ENCODE measurements around the gene PPP2R2C.

Gene PPP2R2C

DNA sequence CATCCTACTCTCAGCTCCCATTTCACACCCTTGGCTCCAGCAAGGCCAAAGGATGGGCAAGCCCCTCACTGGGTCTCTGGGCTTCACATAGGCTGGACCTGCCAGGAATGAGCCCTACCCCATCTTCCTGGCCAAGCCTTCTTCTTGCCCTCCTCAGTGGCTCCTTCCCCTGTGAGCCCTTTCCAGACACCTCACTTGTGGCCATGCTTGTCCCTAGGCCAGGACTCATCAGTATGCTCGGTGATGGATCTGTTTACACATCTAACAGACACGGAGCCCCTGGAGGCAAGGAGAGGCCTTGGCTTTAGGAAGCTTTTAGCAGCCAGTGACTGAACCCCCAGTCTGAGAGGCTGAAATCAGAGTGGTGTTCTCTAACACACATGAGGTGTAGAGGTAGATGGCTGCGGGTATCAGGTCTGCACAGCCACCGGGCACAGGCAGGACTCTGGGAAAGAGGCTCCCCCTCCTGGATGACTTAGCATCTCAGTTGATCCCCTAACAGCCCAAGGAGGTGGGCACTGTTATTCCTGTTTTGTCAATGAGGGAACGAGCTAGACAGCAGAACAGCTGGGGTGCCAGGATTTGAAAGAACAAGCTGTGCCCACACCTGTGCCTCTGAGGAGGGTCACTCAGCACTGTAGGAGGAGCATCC lies 44.8 kb downstream of the PPP2R2C start:
- H3K4me3 ChIP-seq (ENCODE audit: low read depth, low read length): no peak overlapping the region
- DNase-seq (ENCODE audit: low read depth): no peak
- TF ChIP-seq, protein P1, sequence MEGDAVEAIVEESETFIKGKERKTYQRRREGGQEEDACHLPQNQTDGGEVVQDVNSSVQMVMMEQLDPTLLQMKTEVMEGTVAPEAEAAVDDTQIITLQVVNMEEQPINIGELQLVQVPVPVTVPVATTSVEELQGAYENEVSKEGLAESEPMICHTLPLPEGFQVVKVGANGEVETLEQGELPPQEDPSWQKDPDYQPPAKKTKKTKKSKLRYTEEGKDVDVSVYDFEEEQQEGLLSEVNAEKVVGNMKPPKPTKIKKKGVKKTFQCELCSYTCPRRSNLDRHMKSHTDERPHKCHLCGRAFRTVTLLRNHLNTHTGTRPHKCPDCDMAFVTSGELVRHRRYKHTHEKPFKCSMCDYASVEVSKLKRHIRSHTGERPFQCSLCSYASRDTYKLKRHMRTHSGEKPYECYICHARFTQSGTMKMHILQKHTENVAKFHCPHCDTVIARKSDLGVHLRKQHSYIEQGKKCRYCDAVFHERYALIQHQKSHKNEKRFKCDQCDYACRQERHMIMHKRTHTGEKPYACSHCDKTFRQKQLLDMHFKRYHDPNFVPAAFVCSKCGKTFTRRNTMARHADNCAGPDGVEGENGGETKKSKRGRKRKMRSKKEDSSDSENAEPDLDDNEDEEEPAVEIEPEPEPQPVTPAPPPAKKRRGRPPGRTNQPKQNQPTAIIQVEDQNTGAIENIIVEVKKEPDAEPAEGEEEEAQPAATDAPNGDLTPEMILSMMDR (IDR thresholded peaks at IDR 0.05; ENCODE audit: control insufficient read depth, extremely low read depth, insufficient read depth): no peak

- no peak overlapping the region for H3K4me3 ChIP-seq (ENCODE audit: low read depth, low read length)
- TF ChIP-seq, protein P1 (IDR thresholded peaks at IDR 0.05; ENCODE audit: control insufficient read depth, extremely low read depth, insufficient read depth): no peak
- DNase-seq (ENCODE audit: low read depth): no peak
Observed at GRCh38 chr4:6426571-6427438, 45.6 kb downstream of the PPP2R2C start.

DNA sequence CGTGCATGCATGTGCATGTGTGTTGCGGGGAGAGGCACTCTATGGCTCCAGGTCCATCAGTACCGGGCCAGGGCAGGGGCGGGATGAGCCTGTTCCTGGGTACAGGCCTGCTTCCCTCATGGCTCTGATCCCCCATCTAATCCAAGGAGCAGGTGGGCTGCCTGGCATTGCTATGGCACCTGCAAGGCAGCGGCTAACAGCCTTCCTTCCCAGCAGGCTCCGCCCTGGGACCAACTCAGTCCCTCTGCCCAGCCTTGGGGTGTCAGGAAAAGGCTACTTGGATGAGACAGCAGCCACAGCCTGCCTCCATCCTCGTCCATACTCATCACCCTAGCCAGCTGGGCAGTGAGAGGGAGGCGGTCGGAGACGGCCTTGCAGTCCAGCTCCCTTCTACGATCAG lies 46.5 kb downstream of the PPP2R2C start:
- TF ChIP-seq, protein P1 (IDR thresholded peaks at IDR 0.05; ENCODE audit: control insufficient read depth, extremely low read depth, insufficient read depth): no peak
- H3K4me3 ChIP-seq (ENCODE audit: low read depth, low read length): no peak overlapping the region
- no peak for DNase-seq (ENCODE audit: low read depth)

GRCh38 chr4:6425336-6425735 lies 47.1 kb downstream of the PPP2R2C start:
- DNase-seq (ENCODE audit: low read depth): no peak
- TF ChIP-seq, protein P1 (IDR thresholded peaks at IDR 0.05; ENCODE audit: control insufficient read depth, extremely low read depth, insufficient read depth): no peak
- H3K4me3 ChIP-seq (ENCODE audit: low read depth, low read length): no peak overlapping the region

DNA sequence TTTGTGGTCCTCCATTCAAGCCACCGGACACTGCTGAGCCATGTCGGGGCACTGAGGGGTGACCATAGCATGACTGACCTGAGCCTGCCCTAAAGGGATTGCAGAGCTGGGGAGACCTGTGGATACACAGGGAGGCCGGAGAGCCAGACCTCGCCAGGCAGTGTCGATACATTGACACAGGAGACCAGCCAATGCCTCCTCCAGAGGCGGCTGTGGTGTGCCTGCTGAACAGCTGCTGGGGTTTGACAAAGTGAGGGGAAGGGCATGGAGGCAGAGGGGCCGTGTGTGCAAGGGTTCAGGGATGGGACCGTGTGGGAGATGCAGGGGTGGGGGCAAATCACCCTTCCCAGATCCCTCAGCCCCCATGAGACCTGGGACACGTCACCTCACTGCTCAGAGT lies 48.0 kb downstream of the PPP2R2C start:
- H3K4me3 ChIP-seq (ENCODE audit: low read depth, low read length): no peak overlapping the region
- TF ChIP-seq, protein P1 (IDR thresholded peaks at IDR 0.05; ENCODE audit: control insufficient read depth, extremely low read depth, insufficient read depth): no peak
- no peak for DNase-seq (ENCODE audit: low read depth)

GRCh38 chr4:6423575-6423974 lies 48.8 kb downstream of the PPP2R2C start:
- no peak for DNase-seq (ENCODE audit: low read depth)
- TF ChIP-seq, protein P1 (IDR thresholded peaks at IDR 0.05; ENCODE audit: control insufficient read depth, extremely low read depth, insufficient read depth): no peak
- H3K4me3 ChIP-seq (ENCODE audit: low read depth, low read length): no peak overlapping the region
